HG03045 (cell line): ENCODE results near the gene CALR.
"Not testable (repeated sequence)": the region's sequence is repeated elsewhere in the genome, so short reads cannot be mapped to it uniquely, and the experiment has no call there.

Source experiments
- ATAC-seq: cut with Tn5 transposase; IDR thresholded peaks from one replicate; pipeline ENCODE4 v1.9.1; 2021; ENCODE audit warnings: mild to moderate bottlenecking, moderate library complexity; ENCODE audit not compliant: unreplicated experiment

The CALR gene

GRCh38 chr19:12952488-12953137 lies 14.2 kb downstream of the CALR start:
- no peak for ATAC-seq

GRCh38 chr19:12953138-12953798 lies 14.9 kb downstream of the CALR start:
- no peak for ATAC-seq

GRCh38 chr19:12953799-12954611 lies 15.6 kb downstream of the CALR start:
- no peak for ATAC-seq

- no peak for ATAC-seq
Measured at GRCh38 chr19:12954612-12954962, 16.2 kb downstream of the CALR start.

GRCh38 chr19:12955575-12955974 lies 17.2 kb downstream of the CALR start:
- not testable (repeated sequence) for ATAC-seq

GRCh38 chr19:12955996-12956395 lies 17.6 kb downstream of the CALR start:
- no peak for ATAC-seq

GRCh38 chr19:12956446-12957388 lies 18.3 kb downstream of the CALR start, which contains the start of gene GADD45GIP1:
TSS of gene GADD45GIP1 (minus strand) at chr19:12957223. CDS start at chr19:12957212, 11 bp downstream.
- ATAC-seq: peak; percentile 71

- ATAC-seq: not testable (repeated sequence)
Measured at GRCh38 chr19:12957389-12957952, 19.1 kb downstream of the CALR start.

GRCh38 chr19:12959481-12959880 lies 21.1 kb downstream of the CALR start:
- no peak for ATAC-seq

GRCh38 chr19:12965017-12965811 lies 26.8 kb downstream of the CALR start:
- ATAC-seq: no peak

- no peak for ATAC-seq
Measured at GRCh38 chr19:12965812-12966135, 27.4 kb downstream of the CALR start.

- no peak for ATAC-seq
Measured at GRCh38 chr19:12967907-12968306, 29.5 kb downstream of the CALR start.

GRCh38 chr19:12969292-12969988 lies 31.0 kb downstream of the CALR start, which contains the start of gene DAND5:
TSS of gene DAND5 (plus strand) at chr19:12969576. CDS start at chr19:12969661, 85 bp downstream.
- no peak for ATAC-seq

- ATAC-seq: no peak
Measured at GRCh38 chr19:12970070-12970820, 31.8 kb downstream of the CALR start.

- no peak for ATAC-seq
Measured at GRCh38 chr19:12973236-12973635, 34.8 kb downstream of the CALR start.

- ATAC-seq: no peak
Measured at GRCh38 chr19:12974301-12975220, 36.2 kb downstream of the CALR start.

GRCh38 chr19:12975221-12975741 lies 36.9 kb downstream of the CALR start:
- ATAC-seq: no peak
